Measurements from ENCODE around the gene ATP5F1D. TPM values are rescaled to one million over a fixed set of nuclear protein-coding genes. Genes with fewer than 3 reads are reported as not detected.
A peak's percentile ranks its signal among the peaks of the same experiment; 100 is the strongest.

ATP5F1D gene
- total and polyA plus RNA-seq, 2 of the 8 experiments (the other 6 are each of a cell fraction or from before 2014, with no cell fraction given), result 174 to 249 TPM

GRCh38 chr19:1250437-1251260 is 9.1 kb downstream of the ATP5F1D start:
- POLR2A ChIA-PET (ENCODE audit: partially characterized antibody), result interaction anchor here (1.0 to 19.4 kb wide), 6 partner anchors 9 to 27 kb away, joined by 3 to 456 read pairs (median 6); partner anchors contain the start of genes ATP5F1D, CIRBP and FAM174C
- Histone ChIP-seq H2BK15ac (ENCODE audit: low read length) (no peak overlapping the region), H4K91ac (replicated peaks; ENCODE audit: insufficient read length, low read length) (peak overlapping the region; percentile 12), H3K56ac (replicated peaks; ENCODE audit: insufficient read length, low read depth, low read length) (peak overlapping the region; percentile 77), H4K8ac (ENCODE audit: extremely low read depth, insufficient read depth, low read length) (peak overlapping the region; percentile 85; the same call in 1 of the 2 replicates), H3K18ac (ENCODE audit: extremely low read depth, low read length) (peak overlapping the region; percentile 75), H3K27ac (ENCODE audit: low read depth, low read length) (peak overlapping the region; percentile 89), H3K4me3 (ENCODE audit: extremely low read depth in 1 of 4, insufficient read depth in 2 of 4, low read depth in 3 of 4, low read length in 4 of 4) (peak overlapping the region; percentile 66 to 99 (median 83)), H3K4me2 (ENCODE audit: insufficient read depth in 1 of 2, low read depth in 2 of 2, low read length in 2 of 2) (peak overlapping the region; percentile 83 to 97), H2AK5ac (ENCODE audit: low read depth, low read length) (no peak overlapping the region), H3K4ac (replicated peaks; ENCODE audit: insufficient read length, low read depth, low read length) (peak overlapping the region; percentile 96), H4K20me1 (replicated peaks in 1 of 2; ENCODE audit: control insufficient read depth in 1 of 2, insufficient read depth in 2 of 2, low read length in 2 of 2) (peaks cover 16 to 20% of the 10 kb centered on the region in 2 experiments), H3K23ac (ENCODE audit: insufficient read length) (no peak overlapping the region), H2BK20ac (ENCODE audit: low read length) (no peak overlapping the region), H4K5ac (ENCODE audit: insufficient read length, low read depth, low read length) (peak overlapping the region; percentile 60), H3K9me3 (ENCODE audit: insufficient read depth in 2 of 2, low read depth in 1 of 2, low read length in 1 of 2) (no peaks in the 10 kb centered on the region), H2BK120ac (replicated peaks; ENCODE audit: low read depth, low read length) (no peak overlapping the region), H2AFZ (ENCODE audit: low read length) (no peak overlapping the region), H2BK12ac (ENCODE audit: low read depth, low read length) (no peak overlapping the region), H3K9ac (replicated peaks in 1 of 4; ENCODE audit: extremely low read depth in 1 of 4, low read depth in 3 of 4, low read length in 3 of 4) (peak overlapping the region; percentile 59 to 98 (median 87)), H3K27me3 (replicated peaks in 1 of 4; ENCODE audit: control insufficient read depth in 3 of 4, extremely low read depth in 1 of 4, insufficient read depth in 3 of 4, low read length in 3 of 4) (no peaks in the 10 kb centered on the region), H3K79me2 (ENCODE audit: control insufficient read depth in 1 of 2, insufficient read depth in 2 of 2, low read length in 2 of 2) (peaks cover 9 to 49% of the 10 kb centered on the region in 2 experiments), H3K4me1 (replicated peaks in 1 of 4; ENCODE audit: control insufficient read depth in 3 of 4, insufficient read depth in 4 of 4, low read length in 3 of 4) (peaks cover 0 to 21% (median 14%) of the 10 kb centered on the region in 4 experiments; a peak in 6 of 7 replicates), H3K23me2 (ENCODE audit: low read depth, low read length) (peaks cover 2% of the 10 kb centered on the region; the same call in 1 of the 2 replicates), H3K14ac (ENCODE audit: insufficient read length) (no peak overlapping the region), H3K36me3 (ENCODE audit: control insufficient read depth in 2 of 4, insufficient read depth in 4 of 4, low read length in 3 of 4) (peaks cover 21 to 47% (median 35%) of the 10 kb centered on the region in 4 experiments), H3K79me1 (ENCODE audit: low read depth, low read length) (peaks cover 15% of the 10 kb centered on the region; the same call in 1 of the 2 replicates), H2BK5ac (ENCODE audit: low read depth, low read length) (peak overlapping the region; percentile 71; the same call in 1 of the 2 replicates)
- no peak for DNase-seq (ENCODE audit: low read depth in 1 of 2, low spot score in 2 of 2)
- 1% methylated on average over 18 of the region's 90 CpGs; no CpG with 5 or more reads in 1 of the 2 experiments for WGBS, 2 experiments (ENCODE audit: extremely low coverage in 1 of 2, insufficient coverage in 1 of 2, insufficient read length in 1 of 2, insufficient replicate concordance in 2 of 2, low coverage in 1 of 2, low lambda C conversion rate in 2 of 2, missing lambda C conversion rate in 1 of 2)
- FAIRE-seq, result no peak
- CTCF ChIA-PET (ENCODE audit: partially characterized antibody), result interaction anchor here (1.3 kb wide), 1 partner anchor 16 kb away, joined by 7 read pairs; no protein-coding TSS in a partner anchor
- TF ChIP-seq BACH1 (IDR thresholded peaks at IDR 0.05; ENCODE audit: low read length) (0 out of 2 replicates have a peak, but pooled peaks have one; percentile 6), RNF2 (IDR thresholded peaks at IDR 0.05; ENCODE audit: borderline replicate concordance, low read depth, low read length, missing control alignments, poor library complexity, severe bottlenecking) (no peak), POU5F1 (IDR thresholded peaks at IDR 0.05; ENCODE audit: low read depth, low read length) (no peak), TEAD4 (IDR thresholded peaks at IDR 0.05; ENCODE audit: low read depth, low read length) (peak; percentile 63; the same call in 1 of the 2 replicates), MAFK (IDR thresholded peaks at IDR 0.05; ENCODE audit: low read depth, low read length) (no peak), MAX (IDR thresholded peaks at IDR 0.05) (no peak), POLR2A (IDR thresholded peaks at IDR 0.05; ENCODE audit: control extremely low read depth in 1 of 2, low read depth in 2 of 2, low read length in 2 of 2) (peak in 1 of 2 experiments; percentile 40; a peak in 2 of 3 replicates), GABPA (IDR thresholded peaks at IDR 0.05; ENCODE audit: borderline replicate concordance, insufficient read depth, low read length) (no peak), SIN3A (conservative IDR thresholded peaks at IDR 0.05 in 1 of 2, IDR thresholded peaks at IDR 0.05 in 1 of 2; ENCODE audit: low read depth in 1 of 2, low read length in 2 of 2) (0 out of 4 replicates have a peak, but pooled peaks of 1 of the 2 experiments have one; percentile 4)

All from H1 (cell line).